GM10847 (cell line): ENCODE measurements around the gene BASP1.

Experiments
- POLR2A ChIP-seq: IDR thresholded peaks from 2 replicates; pipeline ENCODE4 v1.6.1; 2011; ENCODE audit not compliant: insufficient read length; ENCODE audit errors: extremely low read depth

The BASP1 gene

DNA sequence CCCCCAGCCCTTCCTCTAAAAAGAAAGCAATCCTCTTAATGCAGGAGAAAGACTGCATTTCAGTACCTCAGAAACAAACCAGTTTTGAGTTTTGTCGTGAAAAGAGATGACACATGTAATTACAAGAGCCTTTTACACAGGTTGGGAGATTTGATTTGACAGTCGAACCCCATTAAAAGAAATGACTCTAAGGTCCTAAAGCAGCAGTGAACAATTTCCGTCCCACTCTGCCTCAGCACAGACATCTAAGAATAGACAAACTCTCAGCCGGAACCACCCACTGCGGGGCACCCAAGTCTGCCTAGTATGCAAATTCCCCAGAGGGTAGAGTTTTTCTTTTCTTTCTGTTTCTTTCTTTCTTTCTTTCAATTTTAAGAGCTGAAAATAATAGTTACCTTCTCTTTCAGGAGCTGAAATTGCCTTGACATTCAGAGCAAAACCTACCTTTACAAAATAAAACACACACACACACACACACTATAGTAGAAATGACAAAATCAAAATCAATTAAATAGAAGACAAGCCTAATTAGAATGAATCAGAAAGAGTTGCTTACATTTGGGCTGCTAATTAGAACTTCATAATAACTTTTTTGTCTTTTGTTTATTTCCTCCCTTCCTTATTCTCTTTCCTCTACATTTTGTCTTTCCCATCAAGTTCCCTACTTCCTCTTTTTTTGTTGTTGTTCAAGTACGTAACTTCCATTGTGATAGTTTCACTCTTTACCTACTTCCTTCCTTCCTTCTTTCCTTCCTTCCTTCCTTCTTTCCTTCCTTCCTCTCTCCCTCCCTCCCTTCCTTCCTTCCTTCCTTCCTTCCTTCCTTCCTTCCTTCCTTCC, 65.1 kb downstream of the BASP1 start:
- TF ChIP-seq POLR2A, result no peak

DNA sequence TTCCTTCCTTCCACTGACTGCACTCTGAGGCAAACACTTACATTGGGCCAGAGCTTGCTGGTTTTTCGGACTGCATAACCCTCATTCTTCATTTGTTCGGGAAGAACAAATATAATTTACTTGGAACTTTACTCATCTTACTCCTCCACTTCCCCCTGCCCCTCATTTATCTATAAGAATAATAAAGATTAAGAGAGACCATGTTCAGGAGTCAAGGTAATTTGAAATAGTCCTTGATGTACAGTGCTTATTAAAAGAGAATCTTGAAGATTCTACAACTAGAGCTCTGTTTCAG, 65.6 kb downstream of the BASP1 start:
- no peak for TF ChIP-seq POLR2A

DNA sequence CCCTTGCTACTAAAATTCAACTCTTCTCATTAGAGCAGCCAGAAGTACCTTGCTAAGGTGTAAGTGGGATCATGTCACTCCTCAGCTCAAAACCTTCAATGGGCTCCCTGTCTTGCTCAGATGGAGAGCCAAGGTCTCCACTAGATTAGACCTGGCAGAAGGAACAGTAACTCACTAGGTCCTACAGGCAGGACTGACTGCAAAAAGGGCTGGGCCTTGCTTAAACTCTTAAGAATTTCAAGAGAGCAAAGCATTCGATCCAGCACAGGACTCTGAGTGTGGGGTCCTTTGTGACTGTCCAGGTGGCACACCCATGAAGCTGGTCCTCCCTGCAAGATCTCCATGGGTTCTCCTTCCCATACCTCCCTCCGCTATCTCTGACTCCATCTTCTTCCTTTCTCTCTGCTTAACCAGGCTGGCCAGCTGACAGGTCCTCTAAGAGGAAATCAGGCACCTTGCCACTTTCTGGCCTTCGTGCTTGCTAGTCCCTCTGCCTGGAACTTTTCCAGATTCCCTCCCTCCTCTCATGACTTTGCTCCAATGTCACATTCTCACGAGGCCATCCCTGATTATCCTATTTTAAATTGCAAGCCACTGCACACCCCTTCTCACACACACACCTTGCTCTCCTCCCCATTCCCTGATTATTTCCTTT, 70.2 kb downstream of the BASP1 start:
- TF ChIP-seq POLR2A, result no peak

DNA sequence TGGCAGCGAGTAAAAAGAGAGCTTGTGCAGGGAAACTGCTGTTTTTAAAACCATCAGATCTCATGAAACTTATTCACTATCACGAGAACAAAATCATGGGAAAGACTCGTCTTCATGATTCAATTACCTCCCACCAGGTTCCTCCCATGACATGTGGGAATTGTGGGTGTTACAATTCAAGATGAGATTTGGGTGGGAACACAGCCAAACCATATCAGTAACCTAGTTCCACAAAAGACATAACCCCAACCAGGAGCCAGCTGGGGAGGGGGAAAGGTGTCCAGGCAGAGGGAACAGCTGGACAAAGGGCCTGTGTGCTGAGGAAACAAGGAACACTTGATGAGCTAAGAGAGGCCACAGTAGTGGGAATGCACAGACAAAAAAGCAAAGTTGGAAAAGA, 71.1 kb downstream of the BASP1 start:
- no peak for TF ChIP-seq POLR2A

DNA sequence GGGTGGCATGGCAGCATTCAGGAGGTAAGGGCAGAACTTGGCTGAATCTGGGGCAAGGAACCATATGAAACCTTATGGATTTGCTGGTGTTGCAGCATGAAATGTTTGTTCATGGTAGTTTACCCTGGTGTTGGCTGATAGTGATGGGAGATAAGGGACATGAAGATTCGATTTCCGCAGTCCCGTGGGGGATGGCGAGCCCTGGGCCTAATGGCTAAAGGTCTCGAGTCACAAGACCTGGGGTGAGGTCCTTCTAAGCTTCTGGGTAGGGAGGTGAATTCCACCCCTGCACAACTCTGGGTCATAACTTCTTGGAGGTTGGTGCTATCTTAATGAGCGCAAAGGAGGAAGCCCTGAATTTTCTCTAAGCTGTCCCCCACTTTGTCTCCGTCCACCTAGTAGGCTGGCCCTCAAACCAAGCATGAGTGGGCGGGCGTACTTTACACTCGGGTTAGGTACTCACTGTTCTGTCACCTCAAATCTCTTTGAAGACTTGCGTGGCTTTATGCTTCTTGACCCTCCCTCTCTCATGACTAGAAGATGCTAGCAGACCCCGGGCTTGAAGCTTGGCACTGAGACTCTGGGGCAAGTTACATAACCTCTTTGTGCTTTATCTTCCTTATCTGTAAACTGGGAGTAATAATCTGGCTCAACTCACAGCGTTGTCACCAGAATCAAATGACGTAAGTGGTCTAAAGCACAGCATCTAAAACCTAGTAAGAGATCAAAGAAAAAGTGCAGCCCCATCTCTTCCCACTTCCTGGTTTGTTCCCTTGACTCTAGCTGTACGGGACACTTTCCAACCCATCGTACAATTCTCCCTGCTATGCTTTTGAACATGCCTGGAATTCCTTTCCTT, 72.5 kb downstream of the BASP1 start:
- TF ChIP-seq POLR2A, result no peak

DNA sequence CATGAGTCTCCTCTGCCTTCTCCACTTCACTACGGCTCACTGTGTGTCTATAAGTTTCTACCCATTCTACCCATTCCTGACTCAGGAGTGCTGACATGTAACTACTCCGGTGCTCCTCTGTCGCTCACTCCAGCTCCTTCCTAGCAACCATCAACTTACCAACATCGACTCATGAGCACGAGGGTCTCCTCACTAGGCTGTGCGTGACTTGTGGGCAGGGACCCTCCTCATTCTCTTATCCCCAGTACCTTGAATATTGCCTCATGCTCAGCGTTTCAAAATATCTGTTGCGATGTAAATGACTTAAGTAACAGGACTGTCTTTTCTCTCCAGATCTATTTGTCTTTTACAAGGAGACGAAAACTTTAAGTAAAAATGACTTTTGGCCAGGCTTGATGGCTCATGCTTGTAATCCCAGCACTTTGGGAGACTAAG, 73.1 kb downstream of the BASP1 start:
- TF ChIP-seq POLR2A, result no peak

DNA sequence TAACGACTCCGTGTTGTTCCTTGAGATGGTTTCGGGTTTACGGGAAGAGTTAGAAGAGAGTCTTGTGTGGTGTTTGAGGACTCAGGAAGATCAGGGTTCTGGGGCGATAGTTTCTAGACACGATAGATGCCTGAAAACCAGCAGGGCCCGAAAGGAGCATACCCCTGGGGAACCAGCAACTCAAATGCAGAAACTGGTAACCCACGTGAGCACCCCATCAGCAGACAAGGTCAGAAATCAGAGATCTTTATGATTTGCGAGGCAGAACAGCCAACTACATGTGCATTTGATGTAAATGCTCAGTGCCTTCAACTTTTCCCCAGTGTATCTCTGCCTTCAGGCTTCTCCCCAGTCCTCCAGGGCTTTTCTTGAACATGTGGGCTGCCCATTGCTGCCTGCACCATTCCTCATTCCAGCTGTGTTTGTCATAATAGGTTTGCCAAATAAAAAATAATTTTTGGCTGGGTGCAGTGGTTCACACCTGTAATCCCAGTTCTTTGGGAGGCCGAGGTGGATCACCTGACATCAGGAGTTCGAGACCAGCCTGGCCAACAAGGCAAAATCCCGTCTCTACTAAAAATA, 75.1 kb downstream of the BASP1 start:
- TF ChIP-seq POLR2A, result no peak

DNA sequence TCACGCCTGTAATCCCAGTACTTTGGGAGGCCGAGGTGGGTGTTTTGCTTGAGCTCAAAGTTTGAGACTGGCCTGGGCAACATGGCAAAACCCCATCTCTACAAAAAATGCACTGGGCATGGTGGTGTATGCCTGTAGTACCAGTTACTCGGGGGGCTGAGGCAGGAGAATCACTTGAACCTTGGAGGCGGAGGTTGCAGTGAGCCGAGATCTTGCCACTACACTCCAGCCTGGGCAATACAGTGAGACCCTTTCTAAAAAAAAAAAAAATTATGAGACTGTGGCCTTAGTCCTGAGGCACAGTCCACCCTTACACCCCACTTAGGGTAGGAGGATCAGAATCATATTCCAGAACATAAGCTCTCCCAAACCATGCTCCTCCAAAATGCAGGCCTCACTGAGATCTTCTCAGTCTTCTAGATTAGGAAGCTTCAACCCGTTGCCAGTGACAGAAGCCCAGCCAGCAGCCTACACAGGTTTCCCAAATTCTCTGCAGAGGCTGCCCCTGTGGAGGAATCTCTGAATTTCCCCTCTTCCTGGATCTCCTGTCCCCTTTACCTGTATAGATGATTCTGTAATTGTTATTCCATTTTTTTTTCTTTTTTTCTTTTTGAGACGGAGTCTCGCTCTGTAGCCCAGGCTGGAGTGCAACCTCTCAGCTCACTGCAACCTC, 77.3 kb downstream of the BASP1 start:
- TF ChIP-seq POLR2A, result no peak

DNA sequence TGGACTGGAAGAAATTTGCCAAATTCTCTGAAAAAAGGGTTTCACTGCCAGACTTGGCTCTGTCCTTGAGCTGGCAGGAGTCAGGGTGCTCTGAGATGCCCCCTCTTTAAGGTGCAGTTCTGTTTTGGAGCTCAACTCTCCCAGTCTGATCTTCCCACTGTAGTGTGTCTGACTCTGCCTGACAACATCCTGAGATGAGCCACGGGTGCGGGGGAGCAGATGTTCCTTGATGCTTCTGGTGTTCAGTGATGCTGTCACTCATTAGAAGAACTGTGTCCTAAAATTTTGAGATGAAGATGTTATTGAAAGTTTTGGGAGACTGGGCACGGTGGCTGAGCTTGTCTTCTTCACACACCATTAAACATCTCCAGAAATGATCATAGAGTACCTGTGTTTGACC, 78.2 kb downstream of the BASP1 start:
- no peak for TF ChIP-seq POLR2A

DNA sequence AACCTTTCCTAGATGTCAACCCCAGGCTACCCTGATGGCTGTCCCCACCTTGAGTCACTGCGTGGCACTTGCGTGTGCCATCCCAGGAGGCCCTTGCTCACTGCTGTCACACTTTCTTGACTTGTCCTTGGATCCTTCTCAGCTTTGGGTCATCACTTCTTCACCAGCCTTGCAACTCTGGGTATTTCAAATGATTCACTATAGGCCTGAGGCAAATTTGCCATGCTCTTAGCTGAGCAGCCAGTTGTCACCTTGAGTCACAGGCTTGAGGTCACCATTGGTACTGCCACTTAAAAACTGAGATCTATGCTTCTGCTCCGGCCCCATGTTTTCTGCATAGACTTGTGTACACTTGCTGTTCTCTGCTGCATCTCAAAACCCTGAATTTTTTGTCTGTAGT, 84.7 kb downstream of the BASP1 start:
- no peak for TF ChIP-seq POLR2A

DNA sequence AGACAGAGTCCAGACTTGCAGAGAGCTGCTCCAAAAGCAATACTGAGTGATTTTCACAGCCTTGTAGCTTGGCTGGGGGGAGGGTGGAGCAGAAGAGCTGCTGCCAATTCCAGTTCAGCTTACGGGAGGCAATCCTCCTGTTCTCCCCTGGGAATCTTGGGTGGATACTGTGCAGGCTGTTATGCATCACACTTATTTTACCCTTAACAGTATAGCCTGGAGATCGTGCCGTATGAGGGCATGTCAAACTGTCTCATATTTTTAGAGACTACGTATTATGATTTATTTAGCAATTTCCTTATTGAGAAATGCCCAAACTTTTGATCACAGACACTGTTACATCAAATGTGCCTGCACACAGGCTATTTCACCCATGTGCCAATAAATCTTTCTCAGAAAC, 85.2 kb downstream of the BASP1 start:
- no peak for TF ChIP-seq POLR2A

DNA sequence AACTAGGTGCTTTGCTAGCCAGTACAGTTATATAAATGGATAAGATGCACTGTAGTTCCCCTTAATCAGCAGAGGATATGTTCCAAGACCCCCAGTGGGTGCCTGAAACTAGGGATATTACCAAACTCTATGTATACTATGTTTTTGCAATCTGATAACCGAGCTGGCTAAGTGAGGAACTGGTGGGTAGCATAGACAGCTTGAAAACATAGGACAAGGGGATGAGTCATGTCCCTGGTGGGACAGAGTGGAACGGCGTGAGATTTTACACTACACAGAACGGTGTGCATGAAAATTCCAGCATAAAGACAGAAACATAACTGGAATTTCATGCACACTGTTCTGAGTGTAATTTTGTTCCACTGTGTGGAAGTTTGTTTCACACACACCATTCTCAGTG, 86.9 kb downstream of the BASP1 start:
- TF ChIP-seq POLR2A, result no peak

DNA sequence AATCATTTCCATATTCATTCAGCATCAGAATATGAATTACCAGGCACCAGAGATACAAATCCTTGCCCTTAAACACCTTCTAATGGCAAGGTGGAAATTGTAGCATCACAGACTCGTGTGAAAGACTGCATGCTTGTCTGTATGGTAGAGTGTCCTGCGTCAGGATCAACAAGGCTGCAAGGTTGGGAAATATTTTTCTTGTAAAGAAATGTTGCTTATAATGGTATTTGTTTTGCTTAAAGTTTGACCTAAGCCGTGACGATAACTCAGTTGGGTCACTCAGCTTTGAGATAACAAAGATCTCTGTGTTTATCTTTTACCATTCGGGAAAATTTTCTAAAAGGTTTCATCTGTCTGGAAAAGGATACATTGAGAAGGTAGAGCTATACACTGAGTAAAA, 87.6 kb downstream of the BASP1 start:
- no peak for TF ChIP-seq POLR2A

DNA sequence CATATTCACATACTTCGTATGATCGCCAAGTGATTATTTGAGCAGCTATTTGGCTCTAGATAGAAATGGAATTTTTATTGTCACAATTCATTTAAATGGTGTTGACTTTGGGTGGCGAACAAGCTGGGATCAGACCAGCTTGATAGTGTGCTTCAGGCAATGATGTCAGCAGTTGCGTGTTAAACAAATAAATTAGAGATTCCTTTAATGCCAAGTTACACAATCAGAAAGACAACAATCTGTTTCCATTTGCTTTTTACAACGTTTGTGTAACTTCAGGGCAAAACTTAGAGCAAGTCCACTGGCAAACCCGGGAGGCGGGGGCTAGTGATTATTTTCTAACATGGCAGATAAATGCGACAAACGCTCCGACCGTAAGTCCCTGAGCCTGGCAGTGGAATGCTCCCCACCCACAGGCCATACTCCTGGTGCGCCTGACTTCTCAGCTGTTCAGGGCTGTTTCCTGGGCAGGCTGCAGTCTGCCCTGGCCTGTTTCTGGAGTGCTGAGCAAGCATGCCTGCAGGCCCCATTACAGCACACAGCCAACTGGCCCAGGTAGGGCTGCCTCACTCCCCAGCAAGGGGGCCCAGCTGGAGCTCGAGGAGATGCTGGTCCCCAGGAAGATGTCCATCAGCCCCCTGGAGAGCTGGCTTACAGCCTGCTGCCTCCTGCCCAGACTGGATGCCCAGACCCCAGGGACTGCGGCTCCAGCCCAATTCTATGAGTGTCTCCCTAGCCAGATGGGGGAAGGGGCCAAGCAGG, 88.7 kb downstream of the BASP1 start:
- no peak for TF ChIP-seq POLR2A
